NCI-H2196 treated with DMSO at 0.1 percent for 48 hours (cell line): ENCODE results near the gene PHLDB1.
"Not testable (repeated sequence)": the region's sequence is repeated elsewhere in the genome, so short reads cannot be mapped to it uniquely, and the experiment has no call there.

Experiments used
- DNase-seq: peaks from one replicate; lab custom pipeline; 2025; ENCODE audit not compliant: unreplicated experiment; lab: John Stamatoyannopoulos, UW

Gene PHLDB1

GRCh38 chr11:118605116-118605867, 2.1 kb upstream of the PHLDB1 start:
- no peak for DNase-seq

DNA sequence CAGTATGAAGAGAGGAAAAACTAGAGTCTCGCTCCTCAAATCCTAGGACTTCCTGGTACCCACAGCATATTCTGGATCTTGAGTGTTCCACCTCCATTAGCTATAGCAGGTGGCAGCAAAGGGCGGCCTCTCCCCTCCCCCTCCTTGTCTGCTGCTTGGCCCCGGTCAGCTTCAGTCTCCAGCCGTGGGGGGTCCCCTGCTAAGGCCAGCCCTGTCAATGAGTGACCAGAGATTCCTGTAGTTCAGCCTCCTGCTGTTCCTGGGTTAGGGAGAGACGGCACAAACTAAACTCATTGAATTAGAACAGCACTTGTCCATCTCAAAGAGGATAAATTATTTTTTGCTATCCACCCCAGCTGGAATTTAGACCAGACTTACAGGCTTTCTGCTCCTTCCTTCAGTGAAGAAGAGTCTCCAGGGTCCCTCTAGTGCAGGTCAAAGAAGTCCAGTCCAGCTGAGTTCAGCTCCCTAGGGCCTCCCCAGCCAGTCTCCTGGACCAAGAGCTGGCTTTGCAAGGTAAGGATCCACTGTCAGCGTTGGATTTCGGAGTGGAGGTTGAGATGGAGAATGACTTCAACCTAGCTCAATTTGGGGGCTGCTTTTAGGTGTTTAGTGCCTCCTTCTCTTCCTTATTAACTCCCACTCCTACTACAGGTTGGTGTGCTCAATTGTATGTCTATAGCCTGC, 1.1 kb upstream of the PHLDB1 start:
- no peak for DNase-seq

- no peak for DNase-seq
Measured at GRCh38 chr11:118606844-118607228, 579 bp upstream of the PHLDB1 start.

DNA sequence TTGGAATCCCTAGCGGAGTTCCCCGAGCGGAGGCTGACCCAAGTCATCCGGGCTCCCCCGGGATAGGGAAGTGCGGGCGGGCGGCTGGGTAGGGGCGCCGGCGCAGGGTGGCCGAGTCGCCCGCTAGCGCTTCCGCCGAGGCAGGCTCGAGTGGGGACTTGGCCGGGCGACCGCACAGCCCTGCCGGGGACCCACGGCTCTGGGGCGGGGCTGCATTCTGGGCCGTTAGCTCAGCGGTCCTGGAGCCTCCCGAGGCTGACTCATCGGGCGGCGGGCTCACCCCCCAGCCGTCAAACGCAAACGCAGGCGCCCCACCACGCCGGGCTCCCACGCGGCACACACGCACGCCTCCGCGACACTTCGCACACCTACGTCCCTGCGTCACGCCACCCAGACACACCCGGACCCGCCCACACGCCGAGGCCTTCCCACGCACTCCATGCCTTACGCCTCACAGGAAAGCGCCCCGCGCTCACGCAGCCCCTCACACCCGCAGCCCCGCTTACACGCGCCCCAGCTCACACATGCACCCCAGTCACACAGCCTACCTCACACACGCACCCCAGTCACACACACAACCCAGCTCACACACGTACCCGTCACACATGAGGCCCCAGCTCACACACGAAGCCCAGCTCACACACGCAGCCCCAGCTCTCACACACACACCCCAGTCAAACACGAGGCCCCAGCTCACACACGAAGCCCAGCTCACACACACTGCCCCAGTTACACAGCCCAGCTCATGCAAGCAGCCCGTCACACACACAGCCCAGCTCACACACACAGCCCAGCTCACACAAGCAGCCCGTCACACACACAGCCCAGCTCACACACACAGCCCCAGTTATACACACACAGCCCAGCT, 1.2 kb downstream of the PHLDB1 start:
- no peak for DNase-seq

DNA sequence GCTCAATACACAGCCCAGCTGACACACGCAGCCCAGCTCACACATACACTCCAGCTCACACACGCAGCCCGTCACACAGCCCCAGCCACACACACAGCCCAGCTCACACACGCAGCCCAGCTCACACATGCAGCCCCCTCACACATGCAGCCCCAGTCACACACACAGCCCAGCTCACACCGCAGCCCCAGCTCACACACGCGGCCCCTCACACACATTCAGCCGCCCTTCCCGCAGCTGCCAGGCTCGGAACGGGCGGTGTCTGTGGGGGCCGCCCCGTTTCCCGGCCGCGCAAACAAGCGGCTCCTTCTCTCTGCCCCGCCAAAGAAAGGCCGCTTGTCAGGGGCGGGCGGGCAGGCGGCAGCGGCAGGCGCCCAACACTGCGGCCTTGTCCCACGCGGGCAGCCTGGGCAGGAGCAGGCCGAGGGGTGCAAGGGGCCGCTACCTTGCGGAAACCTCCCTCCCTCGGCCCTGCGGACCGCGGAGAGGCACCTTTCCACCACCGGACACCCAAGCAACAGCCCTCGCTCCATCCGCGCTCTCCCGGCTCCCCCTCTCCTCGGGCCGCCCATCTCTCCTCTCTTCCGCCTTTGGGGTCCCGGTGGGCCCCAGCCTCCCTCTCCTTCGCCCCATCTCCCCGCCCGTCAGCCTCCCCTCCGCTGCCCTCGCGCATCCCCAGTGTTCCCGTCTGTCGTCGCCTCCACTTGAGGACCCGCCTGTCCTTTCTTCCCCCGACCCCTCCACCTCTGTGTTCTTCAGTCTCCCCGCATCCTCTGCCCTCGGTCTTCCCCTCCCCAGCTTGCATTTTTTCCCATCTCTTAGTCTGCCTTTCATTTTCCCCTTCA, 2.2 kb downstream of the PHLDB1 start:
- no peak for DNase-seq

DNA sequence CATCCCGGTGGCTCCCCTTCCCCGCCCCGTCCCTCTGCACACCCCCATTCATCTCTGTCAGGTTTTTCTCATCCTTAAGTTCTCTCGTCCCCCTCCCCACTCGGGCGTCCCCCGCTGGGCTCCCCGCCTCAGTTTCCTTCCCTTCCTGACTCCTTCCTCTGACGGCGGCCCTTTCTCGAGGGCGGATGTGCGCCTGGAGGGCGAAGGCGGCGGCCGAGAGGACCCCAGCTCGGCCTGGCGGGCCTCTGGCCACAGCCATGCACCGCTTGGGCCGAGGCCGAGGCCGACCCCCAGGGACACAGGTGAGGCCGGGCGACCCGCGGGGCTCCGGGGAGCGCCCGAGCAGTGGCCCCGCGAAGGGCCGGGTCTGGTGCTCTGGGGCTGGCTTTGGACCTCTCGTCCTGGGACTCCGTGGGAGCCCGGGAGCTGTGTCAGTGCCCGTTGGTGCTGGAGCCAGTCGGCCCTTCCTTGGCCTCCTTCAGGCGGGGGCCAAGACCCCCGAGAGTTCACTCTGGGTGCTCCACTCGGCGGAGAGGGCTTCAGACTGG, 2.9 kb downstream of the PHLDB1 start:
- no peak for DNase-seq

DNA sequence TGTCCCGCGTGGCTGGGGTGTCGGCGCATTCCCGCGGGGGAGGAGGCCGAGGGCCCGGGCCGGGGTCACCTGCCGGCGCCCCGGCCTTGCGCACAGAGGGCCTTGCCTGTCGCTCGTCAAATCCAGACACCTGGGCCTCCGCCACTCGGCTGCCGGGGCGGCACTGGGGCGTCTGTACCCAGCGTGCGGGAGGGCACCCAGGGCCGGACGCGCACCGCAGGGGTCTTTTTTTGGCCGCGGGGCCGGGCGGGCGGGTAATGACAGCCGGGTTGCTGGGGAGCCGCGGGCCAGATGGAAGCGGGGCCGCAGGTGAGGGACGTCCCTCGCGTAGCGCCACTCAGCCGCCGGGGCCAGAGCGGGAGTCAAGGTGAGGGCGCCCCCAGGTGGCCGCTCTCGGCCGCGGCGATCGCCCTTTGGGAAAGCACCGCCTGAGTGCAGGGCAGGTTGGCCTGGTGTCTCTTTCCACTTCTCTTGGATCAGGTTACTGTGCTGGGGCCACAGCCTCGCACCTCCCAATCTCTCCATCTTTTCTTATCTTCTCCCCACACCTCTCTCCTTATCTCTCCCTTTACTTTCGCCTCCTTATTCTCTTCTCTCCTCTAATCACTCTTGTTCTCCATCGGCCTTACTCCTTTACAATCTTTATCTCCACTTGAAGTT, 3.5 kb downstream of the PHLDB1 start:
- no peak for DNase-seq

- not testable (repeated sequence) for DNase-seq
Measured at GRCh38 chr11:118611433-118611795, 4.0 kb downstream of the PHLDB1 start.

DNA sequence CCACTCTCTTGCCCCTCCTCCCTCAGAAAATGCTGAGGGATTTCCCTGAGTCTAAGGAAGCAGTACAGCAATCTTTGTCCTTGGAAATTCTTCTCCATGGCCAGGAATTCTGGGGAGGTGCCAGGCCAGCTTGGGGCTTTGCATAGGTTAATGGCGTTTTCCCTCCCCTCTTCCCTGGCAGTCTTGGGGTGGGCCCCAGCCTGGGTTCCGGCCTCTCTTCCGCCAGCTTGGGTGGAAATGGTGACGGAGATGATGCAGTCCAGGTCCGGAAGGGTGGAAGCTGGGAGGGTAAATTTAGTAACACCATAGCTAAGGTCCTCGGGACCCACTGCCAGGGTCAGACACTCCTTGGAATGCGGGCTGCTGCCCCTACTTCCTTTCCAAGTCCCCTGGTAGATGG, 5.0 kb downstream of the PHLDB1 start:
- DNase-seq = no peak

DNA sequence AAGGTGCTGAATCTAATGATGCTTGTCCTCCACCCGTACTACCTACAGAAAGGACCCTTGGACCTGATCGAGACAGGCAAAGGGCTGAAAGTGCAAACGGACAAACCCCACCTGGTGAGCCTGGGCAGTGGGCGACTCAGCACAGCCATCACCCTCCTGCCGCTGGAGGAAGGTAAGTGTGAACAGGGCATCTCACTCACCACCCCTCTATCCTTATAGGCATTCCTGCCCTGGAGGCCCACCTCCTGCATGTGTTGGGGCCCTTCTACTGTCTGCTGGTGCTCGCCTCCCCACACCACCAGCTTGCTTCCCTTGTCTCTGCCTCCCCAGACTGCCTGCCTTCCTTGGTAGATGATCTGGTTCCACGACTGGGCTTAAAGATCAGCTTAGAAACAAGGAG, 7.1 kb downstream of the PHLDB1 start:
- no peak for DNase-seq

DNA sequence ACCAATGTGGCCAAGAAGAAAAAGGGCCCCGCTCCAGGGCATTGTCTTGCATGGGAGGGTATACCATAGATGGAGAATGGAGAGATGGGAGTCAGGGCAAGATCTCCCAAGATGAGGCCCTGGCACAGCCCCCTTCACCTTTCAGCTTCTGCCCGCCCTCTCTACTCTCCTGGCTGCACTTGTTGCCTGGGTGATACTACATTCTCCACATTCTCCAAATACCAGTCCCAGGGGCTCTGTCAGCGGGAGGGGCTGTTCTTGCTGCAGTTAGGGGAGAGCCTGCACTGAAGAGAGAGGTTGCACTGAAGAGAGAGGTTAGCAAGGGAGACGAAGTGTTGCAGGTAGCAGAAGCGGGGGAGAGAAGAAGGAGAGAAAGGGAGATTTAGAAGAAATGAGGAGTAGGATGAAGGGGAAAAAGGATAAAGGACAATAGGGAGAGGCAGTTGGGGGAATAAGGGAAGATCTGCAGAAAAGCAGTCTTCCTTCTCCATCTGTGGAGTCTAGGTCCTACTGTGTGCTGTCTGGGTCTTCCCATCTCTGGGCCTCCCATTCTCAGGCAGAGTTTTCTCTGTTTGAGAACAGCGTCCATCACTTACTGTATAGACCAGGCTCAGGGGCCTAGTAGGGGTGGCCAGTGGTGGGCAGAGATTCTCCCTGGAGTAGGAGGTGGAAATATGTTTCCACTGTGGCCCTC, 8.0 kb downstream of the PHLDB1 start:
- DNase-seq = no peak

DNA sequence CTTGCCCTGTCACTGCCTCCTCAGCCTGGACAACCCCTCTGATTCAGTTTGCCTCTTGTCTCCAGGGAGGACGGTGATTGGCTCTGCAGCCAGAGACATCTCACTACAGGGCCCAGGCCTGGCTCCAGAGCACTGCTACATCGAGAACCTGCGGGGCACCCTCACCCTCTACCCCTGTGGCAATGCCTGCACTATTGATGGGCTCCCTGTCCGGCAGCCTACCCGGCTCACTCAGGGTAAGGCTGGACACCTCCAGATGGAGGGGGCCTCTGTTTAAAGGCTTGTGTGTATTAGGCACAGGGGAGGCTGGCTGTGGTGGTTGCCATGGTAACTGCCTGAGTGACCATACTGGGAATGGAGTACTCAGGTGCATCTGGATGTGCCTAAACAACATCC, 8.6 kb downstream of the PHLDB1 start:
- no peak for DNase-seq

DNA sequence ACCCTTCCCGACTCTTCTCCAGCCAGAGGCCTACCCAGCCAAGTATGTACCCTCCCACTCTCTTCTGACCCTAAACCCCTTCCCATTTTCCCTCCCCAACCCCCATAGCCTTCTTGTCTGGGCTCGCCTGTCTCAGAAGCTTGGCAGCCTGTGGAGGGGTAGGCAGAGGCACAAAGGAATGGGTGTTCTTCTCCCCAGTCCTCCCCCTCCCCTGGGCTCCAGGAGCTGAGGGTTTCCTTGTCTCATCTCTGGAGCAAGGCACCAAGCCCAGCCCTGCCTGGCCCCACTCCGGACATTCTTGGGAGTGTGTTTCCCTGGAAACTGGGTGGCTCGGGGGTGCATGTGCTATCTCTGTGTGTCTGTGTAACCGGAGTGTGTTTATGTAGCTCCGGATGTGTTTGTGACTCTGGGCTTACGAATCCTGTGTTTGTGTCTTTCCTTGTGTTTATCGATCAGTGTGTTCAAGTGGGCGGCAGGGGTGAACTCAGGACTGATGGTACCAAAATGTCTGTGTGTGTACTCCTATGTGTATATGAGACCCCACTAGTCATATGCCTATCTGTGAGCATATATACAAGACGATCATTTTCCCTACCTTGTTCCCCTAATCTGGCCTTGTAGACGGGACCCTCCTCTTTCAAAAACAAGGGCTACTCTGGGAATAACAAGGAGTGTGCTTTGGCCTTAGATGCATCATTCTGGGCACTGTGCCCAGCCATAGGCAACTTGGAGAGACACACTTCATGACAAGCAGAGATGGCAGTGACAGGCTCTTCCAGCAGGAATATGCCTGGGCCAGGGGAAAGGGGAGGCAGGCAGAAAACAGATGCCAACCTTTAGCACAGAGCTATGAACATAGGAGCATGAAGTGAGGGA, 10.9 kb downstream of the PHLDB1 start:
- DNase-seq = no peak

GRCh38 chr11:118618991-118619375, 11.6 kb downstream of the PHLDB1 start:
- no peak for DNase-seq

- no peak for DNase-seq
Measured at GRCh38 chr11:118619444-118620197, 12.2 kb downstream of the PHLDB1 start.

DNA sequence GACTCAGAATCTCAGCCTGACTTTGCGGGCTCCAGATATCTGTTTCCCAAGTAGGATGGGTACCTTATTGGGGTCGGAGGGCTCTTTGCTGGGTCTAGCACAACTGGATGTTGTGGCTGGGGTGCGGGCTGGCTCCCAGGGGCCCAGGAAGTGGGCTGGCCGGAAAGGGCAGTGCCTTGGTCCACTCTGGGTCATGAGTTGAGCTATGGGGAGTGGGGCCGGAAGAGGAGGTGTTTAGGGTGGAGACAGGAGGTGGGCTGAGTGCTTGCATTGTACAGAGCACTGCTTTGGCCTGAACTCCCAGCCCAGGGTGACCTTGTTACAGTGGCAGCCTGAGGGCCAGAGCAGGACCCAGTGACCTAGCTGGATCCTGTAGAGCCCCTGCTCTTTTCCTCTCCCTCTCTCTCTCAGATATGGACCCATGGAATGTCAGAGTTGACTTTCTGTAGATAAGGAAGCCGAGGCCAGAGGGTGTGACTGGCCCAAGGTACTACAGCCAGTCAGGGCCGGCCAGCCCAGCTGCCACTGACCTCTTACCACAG, 13.2 kb downstream of the PHLDB1 start:
- no peak for DNase-seq

GRCh38 chr11:118621071-118621783, 13.8 kb downstream of the PHLDB1 start:
- peak; percentile 91 for DNase-seq
